A549 (cell line): ENCODE data around the gene WFIKKN1. TPM values are rescaled to one million over a fixed set of nuclear protein-coding genes. Genes with fewer than 3 reads are reported as not detected.
A peak's percentile ranks its signal among the peaks of the same experiment; 100 is the strongest.

Source experiments
- ATAC-seq, 2 experiments: fragments of 200-7000 bp in 1 of 2; fragments of >200 bp in 1 of 2; cut with Nextera tagmentation in 1 of 2; cut with Tn5 transposase in 1 of 2; 3 replicates each; pipeline versions ENCODE4 v1.8.0 to v1.9.1; 2018 to 2020; ENCODE audit warnings: mild to moderate bottlenecking in 1 of 2, moderate library complexity in 1 of 2
- CTCF ChIA-PET: fragments of 300-600 bp; sonication (Branson Sonifier 250); formaldehyde crosslinking; extraction: SDS; loops from one replicate; lab custom pipeline; 2021; ENCODE audit warnings: antibody characterized with exemption, inconsistent platforms; lab: Yijun Ruan, JAX
- POLR2A ChIA-PET: fragments of 350-600 bp; formaldehyde crosslinking; extraction: SDS; loops from one replicate; lab custom pipeline; 2021; ENCODE audit warnings: antibody characterized with exemption, inconsistent platforms; lab: Yijun Ruan, JAX
- DNase-seq, 2 experiments: peaks; one replicate each; pipeline versions ENCODE4 v3.0.0 to v3.0.0-alpha.2; 2011 to 2016; ENCODE audit warnings: low read depth in 1 of 2, low spot score in 1 of 2
- FAIRE-seq: peaks from 2 replicates; lab custom pipeline; 2011; peaks lifted over from hg19 to GRCh38; lab: Jason Lieb, UNC
- H3K27ac ChIP-seq, 2 experiments: fragments of >200 bp; sonication (Bioruptor Twin); formaldehyde crosslinking; 3 replicates each; pipeline ENCODE4 v1.5.1; 2016 to 2017
- H3K4me1 ChIP-seq: fragments of >200 bp; sonication (Bioruptor Twin); formaldehyde crosslinking; 3 replicates; pipeline ENCODE4 v1.6.1; 2016
- H3K4me2 ChIP-seq: fragments of >200 bp; sonication (Bioruptor Twin); formaldehyde crosslinking; 3 replicates; pipeline ENCODE4 v1.6.1; 2016
- H3K4me3 ChIP-seq: fragments of >200 bp; sonication (Bioruptor Twin); formaldehyde crosslinking; 3 replicates; pipeline ENCODE4 v1.5.1; 2016
- H3K9me3 ChIP-seq: fragments of >200 bp; sonication (Bioruptor Twin); formaldehyde crosslinking; 3 replicates; pipeline ENCODE4 v1.6.1; 2016
- BCL3 ChIP-seq: fragments of >200 bp; sonication (Bioruptor Twin); formaldehyde crosslinking; IDR thresholded peaks from 3 replicates; pipeline ENCODE4 v1.6.1; 2016
- CBX2 ChIP-seq: fragments of 200-600 bp; sonication (generic); IDR thresholded peaks from 2 replicates; pipeline ENCODE4 v1.6.1; 2016; ENCODE audit warnings: low read depth, mild to moderate bottlenecking, borderline replicate concordance
- CEBPB ChIP-seq, 2 experiments: fragments of >200 bp in 1 of 2; sonication (Bioruptor Twin) in 1 of 2; formaldehyde crosslinking in 1 of 2; IDR thresholded peaks; 2 replicates each; pipeline ENCODE4 v1.6.1; 2012 to 2016
- CTCF ChIP-seq: fragments of >200 bp; sonication (Bioruptor Twin); formaldehyde crosslinking; IDR thresholded peaks from 3 replicates; pipeline ENCODE4 v1.5.1; 2016
- EHF ChIP-seq: fragments of 250-450 bp; sonication (Bioruptor Pico); IDR thresholded peaks from 2 replicates; pipeline ENCODE4 v1.5.0; 2020; ENCODE audit warnings: mild to moderate bottlenecking
- EHMT2 ChIP-seq: fragments of 200-600 bp; sonication (generic); IDR thresholded peaks from 2 replicates; pipeline ENCODE4 v1.6.1; 2016; ENCODE audit warnings: antibody characterized with exemption, low read depth, mild to moderate bottlenecking, moderate library complexity
- FOXS1 ChIP-seq: fragments of 250-450 bp; sonication (Bioruptor Pico); IDR thresholded peaks from 2 replicates; pipeline ENCODE4 v1.5.0; 2020; ENCODE audit warnings: mild to moderate bottlenecking, moderate library complexity
- HES2 ChIP-seq: fragments of >200 bp; sonication (Bioruptor Twin); formaldehyde crosslinking; IDR thresholded peaks from 2 replicates; pipeline ENCODE4 v1.6.1; 2016
- HMGXB4 ChIP-seq: fragments of 250-450 bp; sonication (Bioruptor Pico); IDR thresholded peaks from 2 replicates; pipeline ENCODE4 v1.5.0; 2021; ENCODE audit warnings: mild to moderate bottlenecking, moderate library complexity, borderline replicate concordance
- HOXB5 ChIP-seq: fragments of 250-450 bp; sonication (Bioruptor Pico); IDR thresholded peaks from 2 replicates; pipeline ENCODE4 v1.5.0; 2020; ENCODE audit warnings: mild to moderate bottlenecking, moderate library complexity
- JUNB ChIP-seq: fragments of >200 bp; sonication (Bioruptor Twin); formaldehyde crosslinking; IDR thresholded peaks from 2 replicates; pipeline ENCODE4 v1.6.1; 2016
- MAFK ChIP-seq: fragments of 450-650 bp; IDR thresholded peaks from 2 replicates; pipeline ENCODE4 v1.6.1; 2014; ENCODE audit not compliant: partially characterized antibody
- MAZ ChIP-seq: fragments of 150-350 bp; IDR thresholded peaks from 2 replicates; pipeline ENCODE4 v1.6.1; 2014; ENCODE audit warnings: antibody characterized with exemption, low read depth, low read length, borderline replicate concordance
- NFE2L2 ChIP-seq: fragments of 150-350 bp; conservative IDR thresholded peaks from 2 replicates; pipeline ENCODE4 v1.6.1; 2014; ENCODE audit warnings: low read length
- NPAS2 ChIP-seq: fragments of 250-450 bp; sonication (Bioruptor Pico); IDR thresholded peaks from 2 replicates; pipeline ENCODE4 v1.8.0; 2022; ENCODE audit warnings: mild to moderate bottlenecking, moderate library complexity, borderline replicate concordance
- PBX3 ChIP-seq: IDR thresholded peaks from 2 replicates; pipeline ENCODE4 v1.6.1; 2012
- ZSCAN20 ChIP-seq: fragments of 250-450 bp; sonication (Bioruptor Pico); IDR thresholded peaks from 2 replicates; pipeline ENCODE4 v1.8.0; 2022; ENCODE audit warnings: mild to moderate bottlenecking, moderate library complexity
- WGBS: methylation state at CpG from one replicate; pipeline ENCODE4 v1.1.6; 2017; ENCODE audit errors: missing lambda C conversion rate; 5-methylcytosine and 5-hydroxymethylcytosine counted together
- polyA minus RNA-seq: library from RNA; depleted of rRNA, polyadenylated mRNA; stranded (reverse); fragments of >200 nt; gene quantifications from 2 replicates; pipeline ENCODE4 v1.2.3, GENCODE V29; 2011; rRNA and poly(A)+ RNA removed
- polyA plus RNA-seq, 4 experiments: library from polyadenylated mRNA; depleted of rRNA in 3 of 4; stranded (reverse); fragments of >200 nt; fragmentation: RNase III in 1 of 4; extraction: RNeasy Plus Mini Kit Qiagen cat#74134 plus additional on column Dnase treatment in 1 of 4; gene quantifications; 2 replicates in 3 of 4; 3 replicates in 1 of 4; pipeline ENCODE4 v1.2.3, GENCODE V29; 2011 to 2017

The WFIKKN1 gene
- polyA plus RNA-seq (2011; rRNA removed) (0.05 TPM in 1 of 2 replicates, not detected in the other), polyA plus RNA-seq (2017; fragmentation: RNase III; extraction: RNeasy Plus Mini Kit Qiagen cat#74134 plus additional on column Dnase treatment) (0.15 to 0.23 TPM (median 0.17 TPM) in 3 replicates), polyA minus RNA-seq (0.05 TPM in 1 of 2 replicates, not detected in the other)
- polyA plus RNA-seq (2012; cell fraction: cytosol; rRNA removed): 0.13 TPM in 2 replicates
- polyA plus RNA-seq (2012; cell fraction: nucleus; rRNA removed): 0.67 and 1.1 TPM in 2 replicates

GRCh38 chr16:630815-631405 lies at the start of gene WFIKKN1:
Gene WFIKKN1, plus strand, starts transcription at chr16:630985. Its CDS starts 269 bp downstream, at chr16:631254.
- no peak for FAIRE-seq
- DNase-seq: no peak
- WGBS: 53% methylated on average over 6 of the region's 23 CpGs
- 0 out of 2 replicates have a peak, but pooled peaks have one; percentile 24 for TF ChIP-seq PBX3
- no peak for TF ChIP-seq JUNB
- peak within 1 kb of the TSS in 1 of 2 experiments; percentile 48; a peak in 3 of 6 replicates for H3K27ac ChIP-seq
- no peaks in the 10 kb centered on the region for H3K9me3 ChIP-seq
- H3K4me3 ChIP-seq: no peak within 1 kb of the TSS
- no peak for ATAC-seq
- POLR2A ChIA-PET: no interaction called here
- H3K4me2 ChIP-seq: no peak within 1 kb of the TSS
- CTCF ChIA-PET: no interaction called here
- peaks cover 48% of the 10 kb centered on the region for H3K4me1 ChIP-seq

- POLR2A ChIA-PET: no interaction called here
- H3K27ac ChIP-seq: no peak overlapping the region
- DNase-seq: no peak
- TF ChIP-seq FOXS1 (CRISPR knock-in tag): no peak
- no peak for TF ChIP-seq ZSCAN20 (CRISPR knock-in tag)
- no peak for TF ChIP-seq HES2
- no peak for TF ChIP-seq CTCF
- TF ChIP-seq MAZ: no peak
- TF ChIP-seq BCL3: no peak
- no peak for TF ChIP-seq HOXB5 (CRISPR knock-in tag)
- no peak for TF ChIP-seq HMGXB4 (CRISPR knock-in tag)
- no peak for TF ChIP-seq EHMT2
- no peak for TF ChIP-seq PBX3
- TF ChIP-seq NPAS2 (CRISPR knock-in tag): no peak
- TF ChIP-seq CBX2: no peak
- no peak for TF ChIP-seq NFE2L2
- no peak for TF ChIP-seq CEBPB (IDR thresholded peaks at IDR 0.05)
- TF ChIP-seq MAFK: no peak
- TF ChIP-seq EHF (CRISPR knock-in tag): no peak
- TF ChIP-seq, all 56 proteins: peak for 0
- ATAC-seq: no peak
- no peak for FAIRE-seq
- H3K4me2 ChIP-seq: no peak overlapping the region
- CTCF ChIA-PET: interaction anchor here (0.7 to 7.1 kb wide), 8 partner anchors 10 to 486 kb away, joined by 3 to 105 read pairs (median 4); partner anchors contain the start of gene RHOT2
- peaks cover 17% of the 10 kb centered on the region; the same call in 2 of the 3 replicates for H3K4me1 ChIP-seq
- 85% methylated on average over 18 of the region's 18 CpGs for WGBS
- H3K4me3 ChIP-seq: no peak overlapping the region
- no peaks in the 10 kb centered on the region for H3K9me3 ChIP-seq
Observed at GRCh38 chr16:582218-582613, 48.6 kb upstream of the WFIKKN1 start.
